Pons (tissue), 1 donor: Measurements from ENCODE around the gene PRKG2.

Source experiments
- DNase-seq: peaks from one replicate; pipeline ENCODE4 v3.0.0-alpha.2; 2016; ENCODE audit warnings: low spot score

PRKG2 gene

DNA sequence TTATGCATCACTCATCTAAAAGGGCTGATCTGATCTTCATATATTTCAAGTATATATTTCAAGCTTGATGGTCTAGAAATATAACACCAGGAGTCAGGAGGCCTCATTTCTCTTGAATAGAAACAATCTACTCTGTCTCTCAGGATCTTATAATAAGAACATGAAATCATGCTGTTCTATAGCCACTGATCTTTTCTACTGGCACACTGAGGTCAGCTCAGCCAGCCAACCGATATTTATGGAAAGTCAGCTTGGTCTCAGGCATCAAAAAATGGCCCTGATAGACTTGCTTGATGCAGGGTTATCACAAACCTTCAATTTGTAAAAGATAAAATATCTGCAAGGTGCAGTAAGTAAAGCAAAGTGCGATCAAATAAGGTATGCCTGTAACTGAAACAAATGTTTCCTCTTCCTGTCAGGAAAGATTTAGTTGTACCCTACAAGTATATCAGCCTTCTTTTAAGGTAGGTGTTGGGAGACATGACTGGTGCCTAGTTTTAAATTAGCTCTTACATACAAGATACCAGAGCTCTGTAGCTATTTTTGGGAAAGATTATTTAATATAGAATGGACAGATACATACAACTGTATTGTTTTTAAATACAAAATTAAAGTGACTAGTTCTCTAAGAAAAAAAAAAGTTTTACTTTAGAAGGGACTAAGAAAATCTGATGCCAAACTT, 121.2 kb downstream of the PRKG2 start:
- DNase-seq, result no peak

GRCh38 chr4:81085979-81086378, 129.0 kb downstream of the PRKG2 start:
- no peak for DNase-seq

DNA sequence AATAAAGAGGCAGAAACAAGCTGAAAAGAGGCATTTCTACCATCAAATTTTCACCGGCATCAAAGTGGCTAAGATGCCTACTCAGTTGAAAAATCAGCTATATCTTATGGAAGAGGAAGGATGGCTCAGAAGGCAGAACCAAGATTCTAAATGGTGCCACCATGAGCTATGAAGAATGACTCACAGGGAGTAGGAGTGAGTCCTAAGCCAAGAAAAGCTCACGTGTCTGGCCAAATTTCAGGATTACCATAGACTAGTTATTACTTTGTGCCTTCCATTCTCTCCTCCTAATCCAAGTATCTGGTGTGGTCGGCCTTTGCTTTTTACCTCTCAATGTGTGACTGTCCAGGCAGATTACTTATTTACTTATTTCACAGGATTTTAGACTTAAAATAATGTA, 129.7 kb downstream of the PRKG2 start:
- DNase-seq, result no peak

GRCh38 chr4:81084634-81085033, 130.4 kb downstream of the PRKG2 start:
- DNase-seq, result no peak

DNA sequence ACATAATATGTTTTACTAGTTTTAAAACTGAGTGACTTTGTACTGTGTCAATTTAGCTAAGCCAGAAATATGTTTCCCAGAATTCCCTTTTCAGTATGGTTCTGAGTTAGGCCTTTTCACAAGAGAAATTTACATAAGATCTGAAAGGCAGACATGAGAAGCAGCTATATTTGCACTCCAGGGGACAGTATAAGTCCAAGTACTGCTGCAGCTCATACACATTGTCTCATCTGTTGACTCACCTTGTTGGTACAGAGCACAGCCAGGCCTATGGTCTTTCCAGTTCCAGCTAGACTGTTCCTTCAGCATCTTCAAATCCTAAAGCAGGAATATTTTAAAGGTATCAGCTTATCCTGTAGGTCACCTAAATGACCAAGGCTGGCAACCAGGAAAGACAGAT, 131.0 kb downstream of the PRKG2 start:
- no peak for DNase-seq

DNA sequence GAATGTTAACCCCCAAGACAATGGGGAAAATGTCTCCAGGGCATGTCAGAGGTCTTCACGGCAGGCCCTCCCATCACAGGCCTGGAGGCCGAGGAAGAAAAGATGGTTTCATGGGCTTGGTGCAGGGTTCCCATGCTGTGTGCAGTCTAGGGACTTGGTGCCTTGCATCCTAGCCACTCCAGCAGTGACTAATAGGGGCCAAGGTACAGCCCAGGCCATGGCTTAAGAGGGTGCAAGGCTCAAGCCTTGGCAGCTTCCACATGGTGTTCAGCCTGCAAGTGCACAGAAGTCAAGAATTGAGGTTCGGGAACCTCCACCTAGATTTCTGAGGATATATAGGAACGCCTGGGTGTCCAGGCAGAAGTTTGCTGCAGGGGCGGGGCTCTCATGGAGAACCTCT, 133.9 kb downstream of the PRKG2 start:
- no peak for DNase-seq

DNA sequence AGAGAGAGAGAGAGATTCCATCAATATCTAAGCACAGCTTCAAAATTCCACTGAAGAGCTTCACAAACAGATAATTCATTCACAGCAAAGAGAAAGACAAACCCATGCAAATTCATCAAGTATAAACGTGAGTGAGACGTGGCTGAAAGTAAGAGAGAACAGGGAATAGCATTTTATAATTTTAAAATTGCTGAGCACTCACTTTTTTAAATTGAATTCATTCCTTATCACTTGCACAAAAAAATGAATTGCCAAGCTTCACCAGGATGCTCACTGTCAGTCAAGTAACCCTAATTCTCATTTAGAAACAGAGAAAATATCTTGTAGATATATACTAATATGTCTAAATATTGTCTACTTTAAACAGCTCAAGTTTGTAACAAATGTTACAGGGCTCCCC, 144.0 kb downstream of the PRKG2 start:
- no peak for DNase-seq

DNA sequence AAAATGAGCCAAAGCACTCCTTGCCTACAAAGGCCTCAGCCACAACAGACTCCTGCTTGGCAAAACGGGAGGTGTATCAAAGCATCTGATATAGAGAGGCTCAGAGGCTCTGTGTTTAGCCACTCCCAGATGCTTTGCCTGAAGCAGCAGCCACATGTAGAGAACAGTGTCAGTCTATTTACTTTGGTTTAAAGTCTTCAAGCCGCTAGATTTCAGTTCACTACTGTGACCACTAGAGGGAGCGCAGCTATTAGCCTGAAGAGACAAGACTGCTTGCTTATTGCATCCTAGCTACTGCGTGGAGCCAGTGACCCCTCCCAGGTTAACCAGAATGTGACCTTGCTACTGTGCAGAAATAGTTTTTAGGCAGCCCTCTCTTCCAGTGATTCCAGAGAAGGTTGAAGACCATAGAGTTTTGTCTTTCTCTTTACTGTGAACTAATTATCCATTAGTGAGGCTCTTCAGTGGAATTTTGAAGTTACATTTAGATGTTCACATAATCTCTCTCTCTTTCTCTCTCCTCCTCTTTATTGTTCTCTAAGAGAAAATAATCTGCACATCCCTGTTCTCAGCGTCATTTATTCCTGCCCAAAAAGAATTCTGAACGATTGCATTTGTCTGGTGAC, 145.2 kb downstream of the PRKG2 start:
- DNase-seq, result peak; percentile 96

DNA sequence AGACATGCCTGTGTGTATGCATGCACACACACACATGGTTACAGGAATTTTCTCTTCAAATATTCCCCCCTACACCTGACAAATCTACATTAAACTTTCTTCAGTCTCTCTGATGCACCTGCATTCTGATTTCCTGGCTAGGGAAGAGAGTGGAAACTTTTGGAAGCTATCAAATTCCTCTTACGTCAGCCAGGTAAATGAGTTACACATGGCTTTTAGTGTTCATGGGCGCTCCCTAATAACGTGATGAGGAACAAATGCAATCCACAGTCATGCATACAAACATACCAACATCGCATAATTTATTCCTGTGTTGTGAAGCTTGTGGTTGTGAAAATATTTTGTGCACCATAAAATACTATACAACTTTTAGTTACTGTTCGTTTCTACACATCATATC, 149.6 kb downstream of the PRKG2 start:
- no peak for DNase-seq

DNA sequence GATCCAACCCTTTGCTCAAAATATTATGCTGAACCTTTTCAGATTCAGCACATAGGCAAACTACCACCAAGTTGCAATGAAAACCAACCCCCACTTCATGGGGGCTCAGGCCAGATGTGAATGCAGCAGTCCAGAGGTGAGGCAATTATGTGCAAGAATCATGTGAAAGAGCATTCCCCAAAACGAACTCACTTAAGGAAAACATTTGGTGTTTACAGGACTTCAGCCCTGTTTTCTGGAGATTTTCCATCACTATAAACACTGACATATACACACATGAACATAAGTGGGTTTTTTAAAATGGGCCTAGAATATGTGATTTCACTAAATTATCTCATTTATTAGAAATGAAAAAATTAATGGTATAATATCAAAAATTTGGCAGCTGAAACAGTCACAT, 153.0 kb downstream of the PRKG2 start:
- no peak for DNase-seq

GRCh38 chr4:81061344-81061730, 153.7 kb downstream of the PRKG2 start:
- no peak for DNase-seq

GRCh38 chr4:81060587-81061343, 154.3 kb downstream of the PRKG2 start:
- no peak for DNase-seq

GRCh38 chr4:81058621-81059020, 156.4 kb downstream of the PRKG2 start:
- DNase-seq, result no peak

- peak; percentile 78 for DNase-seq
Measured at GRCh38 chr4:81052119-81053068, 162.6 kb downstream of the PRKG2 start.

GRCh38 chr4:81049907-81050306, 165.1 kb downstream of the PRKG2 start:
- no peak for DNase-seq

- DNase-seq, result no peak
Measured at GRCh38 chr4:81049330-81049729, 165.7 kb downstream of the PRKG2 start.

DNA sequence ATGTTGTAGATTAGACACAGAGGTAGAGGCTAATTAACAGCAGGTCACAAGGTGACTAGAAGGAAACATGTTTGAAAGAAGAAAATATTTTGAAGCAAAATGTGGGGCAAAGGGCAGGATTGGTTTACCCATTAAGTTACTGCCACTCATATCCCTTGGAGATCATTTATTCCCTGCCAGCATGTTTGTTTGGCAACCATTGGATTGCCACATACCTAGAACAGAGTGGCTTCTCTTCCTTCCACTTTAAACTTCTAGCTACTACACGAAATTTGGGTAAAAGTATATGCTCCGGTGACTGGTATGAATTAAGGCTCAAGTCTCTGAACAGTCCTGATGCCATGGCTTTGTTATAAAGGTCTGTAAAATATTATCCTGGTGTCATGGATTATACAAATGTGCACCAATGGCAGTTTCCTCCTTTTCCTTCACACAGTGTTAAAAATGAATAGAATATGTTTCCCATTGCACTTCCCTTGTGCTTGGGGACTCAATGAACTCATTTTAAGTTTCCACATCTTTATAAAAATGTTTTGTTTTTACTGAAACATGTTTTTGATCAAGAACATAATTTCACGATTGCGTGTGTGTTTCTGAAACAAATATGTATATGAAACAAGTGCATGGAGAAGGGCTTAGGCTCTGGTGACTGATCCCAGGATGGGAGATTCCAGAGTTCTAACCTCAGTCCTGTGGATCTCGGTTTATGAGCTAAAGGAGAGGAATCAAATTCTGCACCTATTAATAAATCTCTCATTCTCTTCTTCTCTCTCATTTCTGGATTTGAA, 172.2 kb downstream of the PRKG2 start:
- DNase-seq, result no peak

DNA sequence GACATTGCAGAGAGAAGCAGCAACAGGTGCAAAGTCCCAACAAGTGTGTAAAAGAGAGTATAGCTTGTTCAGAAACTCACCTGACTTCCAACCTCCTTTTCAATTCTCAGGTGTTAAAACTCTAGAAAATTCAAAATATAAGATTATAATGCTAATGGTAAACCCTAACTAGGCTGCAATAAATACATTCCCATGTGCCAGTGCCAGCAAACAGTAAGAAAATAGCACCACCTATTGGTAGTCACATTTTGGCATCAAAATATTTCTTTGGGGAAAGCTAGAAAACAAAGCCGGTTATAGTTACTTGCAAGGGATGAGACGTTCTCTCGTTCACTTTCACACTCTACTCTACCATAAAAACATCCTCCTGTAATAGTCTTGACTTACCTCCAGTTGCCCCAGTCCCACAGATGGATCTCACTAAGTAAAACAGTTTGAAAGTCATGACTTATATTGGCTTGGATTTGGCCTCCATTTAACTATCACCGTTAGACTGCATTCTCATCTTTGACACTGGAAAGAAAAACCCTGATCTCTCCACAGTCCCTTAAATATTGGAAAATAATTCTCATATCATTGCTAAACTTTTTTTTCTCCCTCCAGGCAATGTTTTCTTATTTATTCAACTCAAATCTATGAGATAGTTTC, 174.9 kb downstream of the PRKG2 start:
- peak; percentile 76 for DNase-seq

DNA sequence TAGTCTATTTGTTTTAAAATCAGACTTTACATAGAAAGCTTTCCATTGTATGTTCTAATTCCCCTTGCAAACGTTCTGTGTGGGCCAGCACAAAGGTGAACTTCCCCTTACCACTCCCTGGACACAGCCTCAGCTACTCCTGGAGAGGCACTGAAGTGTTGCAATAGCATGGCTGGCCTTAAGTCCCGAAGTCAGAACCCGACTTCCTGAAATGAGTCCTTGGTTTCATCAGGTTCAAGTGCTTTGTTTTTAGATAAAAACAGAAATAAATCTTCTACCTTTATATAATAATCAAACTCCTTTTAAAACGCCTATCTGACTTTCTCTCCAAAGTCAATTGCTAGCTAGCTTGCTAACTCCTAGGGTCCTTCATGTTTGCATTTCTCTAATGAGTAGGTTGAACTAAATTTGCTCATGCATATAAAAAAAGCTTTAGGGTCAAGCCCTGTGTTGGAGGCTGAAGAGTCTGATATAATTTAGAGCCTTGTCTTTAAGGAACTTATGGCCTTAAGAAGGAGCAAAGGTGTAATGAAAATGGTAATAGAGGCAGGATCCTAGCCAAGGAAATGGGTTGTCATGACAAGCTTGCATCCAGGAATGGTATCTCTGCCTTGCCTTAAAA, 175.6 kb downstream of the PRKG2 start:
- no peak for DNase-seq

DNA sequence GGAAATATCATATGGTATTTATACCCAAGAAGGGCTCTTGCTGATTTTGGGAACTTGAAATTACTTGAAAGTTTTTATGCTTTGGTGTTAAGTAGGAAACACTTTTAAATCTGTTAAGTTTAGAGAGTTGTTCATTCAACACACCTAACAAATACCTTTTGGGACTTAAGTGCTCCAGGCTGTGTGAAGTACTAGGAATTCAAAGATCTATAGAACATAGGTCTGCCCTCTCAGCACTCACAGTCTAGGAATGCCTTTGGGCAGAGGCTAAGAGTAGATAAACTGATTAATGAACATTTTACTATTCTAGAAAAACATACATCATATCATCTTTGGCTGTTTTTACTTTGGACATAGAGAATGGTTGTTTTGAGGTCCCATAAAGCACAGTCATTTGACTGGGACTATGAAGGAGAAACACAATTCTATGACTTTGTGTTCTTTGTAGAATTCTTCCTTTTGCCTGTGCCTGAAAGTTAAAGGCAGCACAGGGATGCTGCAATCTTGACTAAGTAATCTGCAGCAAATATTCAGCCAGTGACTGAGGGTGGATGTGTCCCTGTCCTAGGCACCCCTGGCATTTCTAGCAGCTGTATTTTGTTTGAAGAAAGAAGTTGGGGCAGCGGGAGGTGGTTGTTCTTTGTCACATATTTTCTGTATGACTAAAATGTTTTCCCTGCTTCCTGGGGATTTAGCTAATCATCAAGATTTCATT, 176.2 kb downstream of the PRKG2 start:
- no peak for DNase-seq
